ENCODE data around the gene CDC20. TPM values are rescaled to one million over a fixed set of nuclear protein-coding genes. Genes with fewer than 3 reads are reported as not detected.
"Not testable (repeated sequence)": the region's sequence is repeated elsewhere in the genome, so short reads cannot be mapped to it uniquely, and the experiment has no call there.

The CDC20 gene
- total and polyA plus RNA-seq, 5 donors from 2014 or later, result 1.2 to 7.5 (median 4.6) TPM

- Mint-ChIP-seq H3K4me1 (peaks cover 19 to 65% (median 40%) of the 10 kb centered on the region in 4 donors), H3K9me3 (no peaks in the 10 kb centered on the region), H3K4me3 (peak within 1 kb of the TSS; percentile 96 to 100 (median 100)), H3K27me3 (no peaks in the 10 kb centered on the region), H3K27ac (peak within 1 kb of the TSS; percentile 99 to 100 (median 100)), H3K36me3 (peaks cover 23% of the 10 kb centered on the region)
- ATAC-seq (ENCODE audit: low read depth in 2 of 2) (peak; percentile 92), DNase-seq (peak; percentile 83 to 95 (median 88))
- H3K4me1 ChIP-seq (ENCODE audit: control insufficient read depth, insufficient read depth, low read length, poor library complexity, severe bottlenecking), result peaks cover 20% of the 10 kb centered on the region
- H3K27ac ChIP-seq (ENCODE audit: insufficient read depth, low read length, poor library complexity, severe bottlenecking), result peak within 1 kb of the TSS; percentile 75
- H3K27me3 ChIP-seq (ENCODE audit: control insufficient read depth, insufficient read depth, low read length), result no peaks in the 10 kb centered on the region
- peak within 1 kb of the TSS; percentile 94 for H3K4me3 ChIP-seq (ENCODE audit: low read depth, low read length)
- H3K9me3 ChIP-seq (ENCODE audit: control insufficient read depth in 2 of 2, low read length in 2 of 2), result no peaks in the 10 kb centered on the region
- H3K36me3 ChIP-seq (ENCODE audit: control insufficient read depth, insufficient read depth, low read length), result peaks cover 31% of the 10 kb centered on the region
Measured at GRCh38 chr1:43389326-43390313, 30.8 kb downstream of the CDC20 start, which contains the start of the genes MED8 and SZT2. Gene MED8, minus strand, starts transcription at chr1:43389800. Its CDS starts 36 bp downstream, at chr1:43389764. Gene SZT2, plus strand, starts transcription at chr1:43389899. Its CDS starts 70 bp downstream, at chr1:43389969.

DNA sequence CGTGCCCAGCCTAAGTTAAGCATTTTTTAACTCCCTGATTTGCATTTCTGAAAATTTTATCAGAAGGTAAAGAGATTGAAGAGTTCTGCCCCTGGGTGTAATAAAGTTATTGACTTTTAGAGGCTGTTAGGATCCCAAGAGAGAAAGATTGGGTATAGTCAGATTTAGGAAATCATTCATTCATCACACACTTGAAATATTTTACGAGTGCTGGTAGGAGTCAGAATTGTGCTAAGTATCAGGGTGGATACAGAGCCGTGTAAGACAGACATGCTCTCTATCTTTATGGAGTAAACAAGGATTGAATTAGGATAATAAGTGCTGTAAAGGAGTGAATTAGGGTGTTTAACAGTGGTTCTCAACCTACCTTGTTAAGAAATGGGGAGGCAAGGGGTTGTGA lies 33.9 kb downstream of the CDC20 start:
- Mint-ChIP-seq H3K27ac (peak overlapping the region in 2 of 3 donors; percentile 22 to 39), H3K27me3 (no peaks in the 10 kb centered on the region), H3K4me1 (peaks cover 19 to 57% (median 44%) of the 10 kb centered on the region in 4 donors), H3K4me3 (peak overlapping the region in 2 of 4 donors; percentile 63 to 83), H3K9me3 (no peaks in the 10 kb centered on the region), H3K36me3 (peaks cover 11% of the 10 kb centered on the region)
- ATAC-seq (ENCODE audit: low read depth in 2 of 2) (no peak), DNase-seq (no peak)
- no peak overlapping the region for H3K27ac ChIP-seq (ENCODE audit: insufficient read depth, low read length, poor library complexity, severe bottlenecking)
- peaks cover 17% of the 10 kb centered on the region for H3K4me1 ChIP-seq (ENCODE audit: control insufficient read depth, insufficient read depth, low read length, poor library complexity, severe bottlenecking)
- H3K4me3 ChIP-seq (ENCODE audit: low read depth, low read length), result no peak overlapping the region
- no peaks in the 10 kb centered on the region for H3K9me3 ChIP-seq (ENCODE audit: control insufficient read depth in 2 of 2, low read length in 2 of 2)
- no peaks in the 10 kb centered on the region for H3K27me3 ChIP-seq (ENCODE audit: control insufficient read depth, insufficient read depth, low read length)
- peaks cover 10% of the 10 kb centered on the region for H3K36me3 ChIP-seq (ENCODE audit: control insufficient read depth, insufficient read depth, low read length)

- no peak overlapping the region for H3K4me3 Mint-ChIP-seq
- DNase-seq, result no peak
- no peaks in the 10 kb centered on the region for H3K9me3 Mint-ChIP-seq
- peaks cover 8 to 41% (median 35%) of the 10 kb centered on the region in 4 donors for H3K4me1 Mint-ChIP-seq
- H3K36me3 Mint-ChIP-seq, result peaks cover 11% of the 10 kb centered on the region
- Histone ChIP-seq H3K9me3 (ENCODE audit: control insufficient read depth in 2 of 2, low read length in 2 of 2) (no peaks in the 10 kb centered on the region), H3K36me3 (ENCODE audit: control insufficient read depth, insufficient read depth, low read length) (peaks cover 10% of the 10 kb centered on the region), H3K27ac (ENCODE audit: insufficient read depth, low read length, poor library complexity, severe bottlenecking) (no peak overlapping the region), H3K4me3 (ENCODE audit: low read depth, low read length) (no peak overlapping the region), H3K4me1 (ENCODE audit: control insufficient read depth, insufficient read depth, low read length, poor library complexity, severe bottlenecking) (no peaks in the 10 kb centered on the region), H3K27me3 (ENCODE audit: control insufficient read depth, insufficient read depth, low read length) (no peaks in the 10 kb centered on the region)
- ATAC-seq (ENCODE audit: low read depth in 2 of 2), result no peak
- H3K27ac Mint-ChIP-seq, result no peak overlapping the region
- H3K27me3 Mint-ChIP-seq, result no peaks in the 10 kb centered on the region
Measured at GRCh38 chr1:43395523-43395922, 36.7 kb downstream of the CDC20 start.

GRCh38 chr1:43396059-43396458 lies 37.3 kb downstream of the CDC20 start:
- no peaks in the 10 kb centered on the region for H3K27me3 ChIP-seq (ENCODE audit: control insufficient read depth, insufficient read depth, low read length)
- Mint-ChIP-seq H3K4me3 (no peak overlapping the region), H3K27ac (peak overlapping the region in 1 of 3 donors; percentile 5), H3K27me3 (no peaks in the 10 kb centered on the region), H3K9me3 (no peaks in the 10 kb centered on the region), H3K36me3 (peaks cover 11% of the 10 kb centered on the region), H3K4me1 (peaks cover 7 to 36% (median 32%) of the 10 kb centered on the region in 4 donors)
- H3K4me3 ChIP-seq (ENCODE audit: low read depth, low read length), result no peak overlapping the region
- peaks cover 10% of the 10 kb centered on the region for H3K36me3 ChIP-seq (ENCODE audit: control insufficient read depth, insufficient read depth, low read length)
- no peaks in the 10 kb centered on the region for H3K4me1 ChIP-seq (ENCODE audit: control insufficient read depth, insufficient read depth, low read length, poor library complexity, severe bottlenecking)
- H3K27ac ChIP-seq (ENCODE audit: insufficient read depth, low read length, poor library complexity, severe bottlenecking), result no peak overlapping the region
- ATAC-seq (ENCODE audit: low read depth in 2 of 2) (no peak), DNase-seq (no peak)
- no peaks in the 10 kb centered on the region for H3K9me3 ChIP-seq (ENCODE audit: control insufficient read depth in 2 of 2, low read length in 2 of 2)

DNA sequence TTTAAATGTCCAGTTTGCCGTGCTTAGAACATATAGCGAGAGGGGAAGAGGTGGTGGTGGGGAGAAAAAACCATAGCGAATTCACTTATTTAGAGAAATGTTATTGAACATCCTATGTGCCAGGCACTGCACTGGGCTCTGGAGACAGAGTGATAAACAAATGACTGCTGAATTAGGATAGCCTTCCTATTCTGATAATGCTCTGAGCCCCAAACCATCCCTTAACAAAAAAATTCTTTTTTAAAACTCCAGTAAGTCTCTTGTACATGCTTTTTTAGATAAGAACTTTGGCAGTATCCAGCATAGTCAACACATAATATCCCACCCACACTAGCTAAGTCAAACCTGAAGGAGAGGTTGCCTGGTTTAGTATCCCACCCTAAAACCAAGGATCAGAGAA lies 39.4 kb downstream of the CDC20 start:
- H3K27ac Mint-ChIP-seq, result no peak overlapping the region
- Histone ChIP-seq H3K4me3 (ENCODE audit: low read depth, low read length) (no peak overlapping the region), H3K4me1 (ENCODE audit: control insufficient read depth, insufficient read depth, low read length, poor library complexity, severe bottlenecking) (no peaks in the 10 kb centered on the region), H3K36me3 (ENCODE audit: control insufficient read depth, insufficient read depth, low read length) (peaks cover 19% of the 10 kb centered on the region), H3K27me3 (ENCODE audit: control insufficient read depth, insufficient read depth, low read length) (no peaks in the 10 kb centered on the region), H3K9me3 (ENCODE audit: control insufficient read depth in 2 of 2, low read length in 2 of 2) (no peaks in the 10 kb centered on the region), H3K27ac (ENCODE audit: insufficient read depth, low read length, poor library complexity, severe bottlenecking) (no peak overlapping the region)
- H3K4me3 Mint-ChIP-seq, result no peak overlapping the region
- peaks cover 4 to 32% (median 27%) of the 10 kb centered on the region in 4 donors for H3K4me1 Mint-ChIP-seq
- no peak for ATAC-seq (ENCODE audit: low read depth in 2 of 2)
- no peaks in the 10 kb centered on the region for H3K9me3 Mint-ChIP-seq
- H3K36me3 Mint-ChIP-seq, result peaks cover 24% of the 10 kb centered on the region
- H3K27me3 Mint-ChIP-seq, result no peaks in the 10 kb centered on the region
- DNase-seq, result no peak

DNA sequence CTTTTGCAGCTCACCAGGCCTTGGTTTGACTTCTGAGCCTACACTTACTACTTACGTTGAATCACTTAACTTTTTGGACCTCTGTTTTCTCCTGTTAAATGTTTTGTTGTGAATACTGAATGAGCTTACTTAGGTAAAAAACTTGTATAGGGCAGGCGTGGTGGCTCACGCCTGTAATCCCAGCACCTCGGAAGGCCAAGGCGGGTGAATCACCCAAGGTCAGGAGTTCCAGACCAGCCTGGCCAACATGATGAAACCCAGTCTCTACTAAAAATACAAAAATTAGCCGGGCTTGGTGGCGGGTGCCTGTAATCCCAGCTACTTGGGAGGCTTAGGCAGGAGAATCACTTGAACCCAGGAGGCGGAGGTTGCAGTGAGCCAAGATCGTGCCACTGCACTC lies 41.7 kb downstream of the CDC20 start:
- ATAC-seq (ENCODE audit: low read depth in 2 of 2); H3K9me3 Mint-ChIP-seq: not testable (repeated sequence)

DNA sequence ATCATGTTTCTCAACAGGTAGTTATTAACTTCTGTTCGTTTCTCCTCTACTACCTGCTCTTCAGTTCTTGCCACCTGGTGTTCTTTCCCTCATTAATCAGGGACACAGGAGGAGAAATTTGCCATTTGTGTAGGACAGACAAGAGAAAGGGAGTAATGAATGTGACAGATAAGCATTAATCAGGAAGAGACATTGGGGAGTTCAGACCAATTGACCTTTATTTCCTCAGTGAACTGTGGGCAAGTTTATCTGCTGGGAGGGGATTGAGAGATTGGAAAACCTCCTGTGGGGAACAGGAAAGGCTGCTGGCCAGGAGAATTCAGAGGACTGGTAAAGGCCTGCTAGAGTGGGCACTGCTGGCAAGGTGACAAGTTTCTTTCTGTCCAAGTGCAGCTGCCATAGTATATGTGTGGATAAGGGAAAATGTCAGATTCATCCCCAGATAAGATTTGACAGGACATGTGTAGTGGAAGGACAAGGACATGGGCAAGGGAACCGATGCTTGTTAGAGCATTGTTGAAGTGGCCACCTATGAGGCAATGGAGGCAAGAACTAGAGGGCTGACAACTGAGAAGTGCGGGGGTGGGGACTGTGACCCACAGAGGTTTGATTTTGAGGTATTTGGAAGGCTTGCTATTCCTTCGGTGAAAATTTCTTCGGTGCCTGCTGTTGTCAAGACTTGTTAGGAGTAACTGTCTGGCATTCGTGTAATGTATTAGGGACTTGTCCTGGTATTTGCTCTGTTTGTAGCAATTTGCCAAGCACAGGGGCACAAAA lies 43.5 kb downstream of the CDC20 start:
- Histone ChIP-seq H3K9me3 (ENCODE audit: control insufficient read depth in 2 of 2, low read length in 2 of 2) (no peaks in the 10 kb centered on the region), H3K36me3 (ENCODE audit: control insufficient read depth, insufficient read depth, low read length) (peaks cover 46% of the 10 kb centered on the region), H3K4me3 (ENCODE audit: low read depth, low read length) (no peak overlapping the region), H3K27ac (ENCODE audit: insufficient read depth, low read length, poor library complexity, severe bottlenecking) (no peak overlapping the region), H3K27me3 (ENCODE audit: control insufficient read depth, insufficient read depth, low read length) (no peaks in the 10 kb centered on the region), H3K4me1 (ENCODE audit: control insufficient read depth, insufficient read depth, low read length, poor library complexity, severe bottlenecking) (no peaks in the 10 kb centered on the region)
- DNase-seq (no peak), ATAC-seq (ENCODE audit: low read depth in 2 of 2) (no peak)
- Mint-ChIP-seq H3K4me1 (peaks cover 8 to 25% (median 17%) of the 10 kb centered on the region in 4 donors), H3K27me3 (no peaks in the 10 kb centered on the region), H3K27ac (peak overlapping the region in 2 of 3 donors; percentile 15 to 59), H3K36me3 (peaks cover 45% of the 10 kb centered on the region), H3K4me3 (no peak overlapping the region), H3K9me3 (no peaks in the 10 kb centered on the region)

More for the DNA sequence above, 41.7 kb downstream of the CDC20 start:
- not testable (repeated sequence) for H3K27me3 Mint-ChIP-seq; H3K27me3 ChIP-seq (ENCODE audit: control insufficient read depth, insufficient read depth, low read length); DNase-seq; H3K4me1 ChIP-seq (ENCODE audit: control insufficient read depth, insufficient read depth, low read length, poor library complexity, severe bottlenecking); H3K4me3 Mint-ChIP-seq; H3K27ac ChIP-seq (ENCODE audit: insufficient read depth, low read length, poor library complexity, severe bottlenecking); H3K27ac Mint-ChIP-seq; H3K4me3 ChIP-seq (ENCODE audit: low read depth, low read length); H3K9me3 ChIP-seq (ENCODE audit: control insufficient read depth in 2 of 2, low read length in 2 of 2)
- H3K36me3 Mint-ChIP-seq, result peaks cover 39% of the 10 kb centered on the region
- H3K36me3 ChIP-seq (ENCODE audit: control insufficient read depth, insufficient read depth, low read length), result peaks cover 37% of the 10 kb centered on the region
- H3K4me1 Mint-ChIP-seq, result peaks cover 4 to 28% (median 17%) of the 10 kb centered on the region in 4 donors
